Activated CD4-positive, alpha-beta memory T cell treated with anti-CD3 and anti-CD28 coated beads for 36 hours (primary cell): ENCODE data around the gene CEP83. TPM values are rescaled to one million over a fixed set of nuclear protein-coding genes. Genes with fewer than 3 reads are reported as not detected.

ENCODE experiments used
- CTCF ChIA-PET: fragments of 350-600 bp; sonication (Branson Sonifier 250); formaldehyde crosslinking; loops from one replicate; lab custom pipeline; 2021; ENCODE audit warnings: antibody characterized with exemption, inconsistent platforms; lab: Charles Lee
- POLR2A ChIA-PET: fragments of 350-600 bp; sonication (Branson Sonifier 250); formaldehyde crosslinking; loops from one replicate; lab custom pipeline; 2021; ENCODE audit warnings: antibody characterized with exemption; lab: Charles Lee
- DNase-seq: peaks from one replicate; pipeline ENCODE4 v3.0.0-alpha.2; 2020
- H3K27ac Mint-ChIP-seq: one replicate; pipeline ENCODE4 v1.8.0; 2021; ENCODE audit warnings: mixed read lengths
- H3K27me3 Mint-ChIP-seq: one replicate; pipeline ENCODE4 v1.8.0; 2021; ENCODE audit warnings: mixed read lengths
- H3K36me3 Mint-ChIP-seq: one replicate; pipeline ENCODE4 v1.8.0; 2021; ENCODE audit warnings: mixed read lengths
- H3K4me1 Mint-ChIP-seq: one replicate; pipeline ENCODE4 v1.8.0; 2021; ENCODE audit warnings: low read depth, mixed read lengths
- H3K4me3 Mint-ChIP-seq: one replicate; pipeline ENCODE4 v1.8.0; 2021; ENCODE audit warnings: mild to moderate bottlenecking, mixed read lengths
- H3K9me3 Mint-ChIP-seq: one replicate; pipeline ENCODE4 v1.8.0; 2021; ENCODE audit warnings: mixed read lengths
- intact Hi-C: fragments of 100-400 bp; cut with micrococcal nuclease; formaldehyde crosslinking; loops from one replicate; pipeline ENCODE4 v1.15.1; 2023
- total RNA-seq, 2 experiments: library from RNA; stranded (reverse); gene quantifications; one replicate each; pipeline ENCODE4 v1.2.3, GENCODE V29; 2021

The CEP83 gene
- total RNA-seq, 2 experiments from 2014 or later: 23.4 TPM

GRCh38 chr12:94372461-94372860, 87.2 kb downstream of the CEP83 start:
- Mint-ChIP-seq H3K27ac (peak overlapping the region; percentile 80), H3K27me3 (no peaks in the 10 kb centered on the region), H3K36me3 (peaks cover 33% of the 10 kb centered on the region), H3K9me3 (no peaks in the 10 kb centered on the region), H3K4me3 (no peak overlapping the region), H3K4me1 (peaks cover 40% of the 10 kb centered on the region)
- CTCF ChIA-PET: no interaction called here
- POLR2A ChIA-PET: interaction anchor here (1.2 to 1.3 kb wide), 2 partner anchors 87 to 164 kb away, joined by 3 read pairs; partner anchors contain the start of gene CEP83
- intact Hi-C loops: loop anchor here (1.0 to 10.0 kb wide), 10 partner anchors 45 to 588 kb away; partner anchors contain the start of genes CEP83 and PLXNC1
- DNase-seq: no peak

GRCh38 chr12:94362653-94363052, 97.0 kb downstream of the CEP83 start:
- POLR2A ChIA-PET: no interaction called here
- no peak overlapping the region for H3K27ac Mint-ChIP-seq
- no peak for DNase-seq
- H3K36me3 Mint-ChIP-seq: peaks cover 66% of the 10 kb centered on the region
- H3K4me3 Mint-ChIP-seq: no peak overlapping the region
- peaks cover 43% of the 10 kb centered on the region for H3K9me3 Mint-ChIP-seq
- intact Hi-C loops: no loop called here
- CTCF ChIA-PET: no interaction called here
- H3K27me3 Mint-ChIP-seq: no peaks in the 10 kb centered on the region
- peaks cover under 1% of the 10 kb centered on the region for H3K4me1 Mint-ChIP-seq

GRCh38 chr12:94359761-94360160, 99.9 kb downstream of the CEP83 start:
- H3K36me3 Mint-ChIP-seq: peaks cover 81% of the 10 kb centered on the region
- CTCF ChIA-PET: no interaction called here
- intact Hi-C loops: no loop called here

GRCh38 chr12:94353130-94353529, 106.5 kb downstream of the CEP83 start:
- Mint-ChIP-seq H3K27ac (no peak overlapping the region), H3K27me3 (no peaks in the 10 kb centered on the region), H3K4me1 (peaks cover 6% of the 10 kb centered on the region), H3K4me3 (no peak overlapping the region), H3K36me3 (peaks cover 87% of the 10 kb centered on the region), H3K9me3 (peaks cover 78% of the 10 kb centered on the region)
- intact Hi-C loops: no loop called here
- CTCF ChIA-PET: no interaction called here
- POLR2A ChIA-PET: no interaction called here
- no peak for DNase-seq

More at GRCh38 chr12:94359761-94360160, 99.9 kb downstream of the CEP83 start:
- Mint-ChIP-seq H3K9me3 (peaks cover 59% of the 10 kb centered on the region), H3K27me3 (no peaks in the 10 kb centered on the region), H3K4me3 (no peak overlapping the region), H3K4me1 (no peaks in the 10 kb centered on the region), H3K27ac (no peak overlapping the region)
- no peak for DNase-seq
- POLR2A ChIA-PET: no interaction called here

GRCh38 chr12:94340573-94340972, 119.1 kb downstream of the CEP83 start:
- Mint-ChIP-seq H3K9me3 (peaks cover 2% of the 10 kb centered on the region), H3K4me1 (no peaks in the 10 kb centered on the region), H3K36me3 (peaks cover 25% of the 10 kb centered on the region), H3K27ac (no peak overlapping the region), H3K27me3 (no peaks in the 10 kb centered on the region), H3K4me3 (no peak overlapping the region)
- CTCF ChIA-PET: no interaction called here
- intact Hi-C loops: no loop called here
- POLR2A ChIA-PET: no interaction called here
- DNase-seq: no peak

GRCh38 chr12:94338006-94338794, 121.5 kb downstream of the CEP83 start:
- no peak for DNase-seq
- H3K4me3 Mint-ChIP-seq: no peak overlapping the region
- H3K36me3 Mint-ChIP-seq: peaks cover 19% of the 10 kb centered on the region
- H3K27ac Mint-ChIP-seq: no peak overlapping the region
- no peaks in the 10 kb centered on the region for H3K27me3 Mint-ChIP-seq
- ChIA-PET POLR2A (no interaction called here), CTCF (no interaction called here)
- intact Hi-C loops: no loop called here
- no peaks in the 10 kb centered on the region for H3K4me1 Mint-ChIP-seq
- H3K9me3 Mint-ChIP-seq: peaks cover 2% of the 10 kb centered on the region

- H3K36me3 Mint-ChIP-seq: peaks cover 20% of the 10 kb centered on the region
- CTCF ChIA-PET: no interaction called here
These were observed 123.3 kb downstream of the CEP83 start for GRCh38 chr12:94336211-94336925.

GRCh38 chr12:94333396-94333795, 126.3 kb downstream of the CEP83 start:
- Mint-ChIP-seq H3K9me3 (no peaks in the 10 kb centered on the region), H3K27me3 (no peaks in the 10 kb centered on the region), H3K36me3 (peaks cover 29% of the 10 kb centered on the region), H3K4me3 (no peak overlapping the region), H3K4me1 (no peaks in the 10 kb centered on the region), H3K27ac (no peak overlapping the region)
- intact Hi-C loops: no loop called here
- DNase-seq: no peak
- ChIA-PET POLR2A (no interaction called here), CTCF (no interaction called here)

More at GRCh38 chr12:94336211-94336925, 123.3 kb downstream of the CEP83 start:
- DNase-seq: no peak
- no peak overlapping the region for H3K27ac Mint-ChIP-seq
- POLR2A ChIA-PET: no interaction called here
- no peaks in the 10 kb centered on the region for H3K9me3 Mint-ChIP-seq
- H3K4me1 Mint-ChIP-seq: no peaks in the 10 kb centered on the region
- intact Hi-C loops: no loop called here
- H3K4me3 Mint-ChIP-seq: no peak overlapping the region
- H3K27me3 Mint-ChIP-seq: no peaks in the 10 kb centered on the region

GRCh38 chr12:94329366-94329765, 130.3 kb downstream of the CEP83 start:
- no peak overlapping the region for H3K27ac Mint-ChIP-seq
- DNase-seq: no peak
- ChIA-PET CTCF (interaction anchor here (2.2 kb wide), 1 partner anchor 24 kb away, joined by 5 read pairs; no protein-coding TSS in a partner anchor), POLR2A (no interaction called here)
- H3K9me3 Mint-ChIP-seq: no peaks in the 10 kb centered on the region
- H3K36me3 Mint-ChIP-seq: peaks cover 59% of the 10 kb centered on the region
- H3K4me3 Mint-ChIP-seq: no peak overlapping the region
- peaks cover 24% of the 10 kb centered on the region for H3K4me1 Mint-ChIP-seq
- no peaks in the 10 kb centered on the region for H3K27me3 Mint-ChIP-seq
- intact Hi-C loops: loop anchor here (5.0 kb wide), 3 partner anchors 98 to 313 kb away; no protein-coding TSS in a partner anchor

- DNase-seq: no peak
- ChIA-PET CTCF (interaction anchor here (0.6 to 2.2 kb wide), 2 partner anchors 23 to 132 kb away, joined by 3 to 5 read pairs; no protein-coding TSS in a partner anchor), POLR2A (interaction anchor here (1.3 to 2.1 kb wide), 2 partner anchors 59 to 119 kb away, joined by 5 to 8 read pairs; no protein-coding TSS in a partner anchor)
- no peaks in the 10 kb centered on the region for H3K27me3 Mint-ChIP-seq
- no peaks in the 10 kb centered on the region for H3K9me3 Mint-ChIP-seq
- no peak overlapping the region for H3K27ac Mint-ChIP-seq
- no peak overlapping the region for H3K4me3 Mint-ChIP-seq
- H3K4me1 Mint-ChIP-seq: peaks cover 24% of the 10 kb centered on the region
- H3K36me3 Mint-ChIP-seq: peaks cover 62% of the 10 kb centered on the region
- intact Hi-C loops: loop anchor here (1.0 to 5.0 kb wide), 7 partner anchors 44 to 314 kb away; partner anchors contain the start of gene PLXNC1
These were observed 131.9 kb downstream of the CEP83 start for GRCh38 chr12:94327809-94328208.

GRCh38 chr12:94326727-94327126, 132.9 kb downstream of the CEP83 start:
- CTCF ChIA-PET: interaction anchor here (0.6 to 1.1 kb wide), 2 partner anchors 21 to 917 kb away, joined by 3 to 4 read pairs; no protein-coding TSS in a partner anchor
- Mint-ChIP-seq H3K36me3 (peaks cover 70% of the 10 kb centered on the region), H3K4me3 (no peak overlapping the region), H3K27me3 (no peaks in the 10 kb centered on the region), H3K27ac (peak overlapping the region; percentile 8), H3K4me1 (peaks cover 24% of the 10 kb centered on the region), H3K9me3 (peaks cover 1% of the 10 kb centered on the region)
- POLR2A ChIA-PET: interaction anchor here (0.6 to 2.1 kb wide), 5 partner anchors 22 to 160 kb away, joined by 3 to 8 read pairs (median 4); no protein-coding TSS in a partner anchor
- DNase-seq: peak; percentile 20
- intact Hi-C loops: loop anchor here (1.0 to 5.0 kb wide), 9 partner anchors 17 to 316 kb away; partner anchors contain the start of gene PLXNC1
